Measurements from ENCODE around the gene PLEKHM3. TPM values are rescaled to one million over a fixed set of nuclear protein-coding genes. Genes with fewer than 3 reads are reported as not detected.

The PLEKHM3 gene
- total and polyA plus RNA-seq, 2 of the 4 experiments (the other 2 are of a cell fraction), result 2.4 to 11.3 TPM

DNA sequence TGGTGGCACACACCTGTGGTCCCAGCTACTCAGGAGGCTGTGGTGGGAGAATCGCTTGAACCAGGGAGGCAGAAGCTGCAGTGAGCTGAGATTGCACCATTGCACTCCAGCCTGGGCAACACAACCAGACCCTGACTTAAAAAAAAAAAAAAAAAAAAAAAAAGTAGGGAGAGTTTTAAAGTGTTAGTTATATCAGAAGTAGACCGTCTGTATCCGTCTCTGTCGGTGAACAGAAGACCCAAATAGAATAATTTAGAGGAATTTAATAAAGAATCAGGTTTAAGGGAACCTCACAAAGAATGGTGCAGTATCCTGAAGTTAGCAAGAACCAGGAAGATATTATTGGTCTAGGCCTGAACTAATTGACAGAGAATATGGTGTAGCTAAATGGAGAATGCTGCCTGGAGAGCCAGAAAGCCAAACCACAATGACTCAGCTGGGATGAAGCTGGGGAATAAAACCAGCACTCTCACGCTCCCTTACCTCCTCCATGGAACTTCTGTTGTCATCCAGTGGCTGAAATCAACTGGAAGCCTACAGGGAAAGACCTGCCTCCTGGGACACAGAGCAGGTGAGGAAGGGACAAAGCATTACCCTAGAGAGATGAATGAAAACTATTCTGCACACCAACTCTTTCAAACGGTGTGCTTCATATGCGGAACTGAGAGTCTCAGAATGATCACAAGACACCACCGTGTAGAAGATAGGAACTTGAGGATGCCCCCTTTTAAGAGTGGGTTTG is 39.1 kb upstream of the PLEKHM3 start (continued):
- TF ChIP-seq, protein P1, sequence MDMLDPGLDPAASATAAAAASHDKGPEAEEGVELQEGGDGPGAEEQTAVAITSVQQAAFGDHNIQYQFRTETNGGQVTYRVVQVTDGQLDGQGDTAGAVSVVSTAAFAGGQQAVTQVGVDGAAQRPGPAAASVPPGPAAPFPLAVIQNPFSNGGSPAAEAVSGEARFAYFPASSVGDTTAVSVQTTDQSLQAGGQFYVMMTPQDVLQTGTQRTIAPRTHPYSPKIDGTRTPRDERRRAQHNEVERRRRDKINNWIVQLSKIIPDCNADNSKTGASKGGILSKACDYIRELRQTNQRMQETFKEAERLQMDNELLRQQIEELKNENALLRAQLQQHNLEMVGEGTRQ (IDR thresholded peaks at IDR 0.05; ENCODE audit: low read depth, low read length), result no peak
- TF ChIP-seq FOS (IDR thresholded peaks at IDR 0.05; ENCODE audit: low read depth, low read length) (peak; percentile 79), MAFK (IDR thresholded peaks at IDR 0.05; ENCODE audit: low read depth, low read length) (peak; percentile 38; the same call in 1 of the 2 replicates)

DNA sequence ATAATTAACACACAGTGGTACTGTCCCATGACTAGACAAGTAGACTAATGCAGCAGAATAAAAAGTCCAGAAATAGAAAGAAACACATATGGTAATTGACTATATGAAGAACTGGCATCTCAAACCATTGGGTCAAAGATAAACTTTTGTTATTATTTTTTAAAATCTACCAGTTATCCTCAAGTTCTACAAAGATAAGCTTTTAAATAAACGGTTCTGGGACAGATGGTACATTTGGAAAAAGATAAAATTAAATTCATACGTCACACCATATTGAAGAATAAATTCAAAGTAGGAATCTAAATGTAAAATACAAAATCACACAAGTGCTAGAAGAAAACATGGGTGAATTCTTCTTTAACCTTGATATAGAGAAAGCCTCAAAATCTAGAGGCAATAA is 37.6 kb upstream of the PLEKHM3 start:
- no peaks in the 10 kb centered on the region; the same call in 1 of the 2 replicates for H3K27me3 ChIP-seq (ENCODE audit: control insufficient read depth, insufficient read depth, low read length)
- in situ Hi-C loops (cut with MboI; ENCODE audit: low sequenced_read_pairs) (loop anchor here (25.0 kb wide), 2 partner anchors 426 to 576 kb away; partner anchors contain the start of gene METTL21A), intact Hi-C loops (cut with micrococcal nuclease) (no loop called here), dilution Hi-C loops (cut with HindIII; ENCODE audit: low sequenced_read_pairs, unreplicated experiment) (no loop called here)
- H3K4me3 ChIP-seq (ENCODE audit: insufficient read depth, low read depth, low read length), result no peak overlapping the region
- DNase-seq (no peak), ATAC-seq (ENCODE audit: low read depth) (no peak)
- H3K4me2 ChIP-seq (ENCODE audit: low read depth, low read length), result no peak overlapping the region
- no peak overlapping the region for H2BK20ac ChIP-seq (ENCODE audit: low read depth, low read length)
- H3K23ac ChIP-seq (ENCODE audit: low read depth, low read length), result no peak overlapping the region
- no peak overlapping the region for H3K18ac ChIP-seq (ENCODE audit: low read depth, low read length)
- H3K56ac ChIP-seq (ENCODE audit: extremely low read depth, insufficient read depth, low read length), result no peak overlapping the region
- WGBS, 2 experiments (ENCODE audit: extremely low coverage in 2 of 2, insufficient read length in 1 of 2), result no CpG with 5 or more reads among the region's 2 CpGs
- no peak overlapping the region for H4K5ac ChIP-seq (ENCODE audit: low read depth, low read length)
- no peak overlapping the region for H2AK9ac ChIP-seq (replicated peaks; ENCODE audit: low read depth, low read length, poor library complexity)
- H3K9ac ChIP-seq (ENCODE audit: low read depth, low read length), result no peak overlapping the region
- H3K27ac ChIP-seq (ENCODE audit: insufficient read depth, low read length), result no peak overlapping the region
- H3K36me3 ChIP-seq (ENCODE audit: control insufficient read depth, insufficient read depth, low read length), result no peaks in the 10 kb centered on the region
- peaks cover 4% of the 10 kb centered on the region for H3K9me1 ChIP-seq (ENCODE audit: insufficient read depth, low read length)
- H2AK5ac ChIP-seq (ENCODE audit: low read depth, low read length), result no peak overlapping the region
- no peaks in the 10 kb centered on the region for H4K20me1 ChIP-seq (ENCODE audit: insufficient read depth, low read length)
- CTCF ChIA-PET, result interaction anchor here (0.6 to 1.8 kb wide), 4 partner anchors 9 to 1822 kb away, joined by 3 to 7 read pairs (median 4); no protein-coding TSS in a partner anchor
- H3K4me1 ChIP-seq (ENCODE audit: control insufficient read depth, insufficient read depth, low read length), result peaks cover 3% of the 10 kb centered on the region; the same call in 1 of the 2 replicates
- H4K91ac ChIP-seq (ENCODE audit: insufficient read depth, low read depth, low read length), result no peak overlapping the region
- POLR2A ChIA-PET (ENCODE audit: unreplicated experiment), result no interaction called here
- H3K14ac ChIP-seq (replicated peaks; ENCODE audit: low read depth, low read length), result no peak overlapping the region
- H2BK15ac ChIP-seq (ENCODE audit: low read depth, low read length), result no peak overlapping the region
- no peak overlapping the region for H2BK120ac ChIP-seq (ENCODE audit: low read depth, low read length)
- no peaks in the 10 kb centered on the region for H3K9me3 ChIP-seq (ENCODE audit: control insufficient read depth, insufficient read depth, low read length)
- TF ChIP-seq NFE2L2 (IDR thresholded peaks at IDR 0.05; ENCODE audit: low read depth, low read length), result no peak
- H3K4ac ChIP-seq (ENCODE audit: low read depth, low read length), result no peak overlapping the region
- no peak overlapping the region for H4K8ac ChIP-seq (ENCODE audit: low read depth in 2 of 2, low read length in 2 of 2)
- H2AFZ ChIP-seq (replicated peaks; ENCODE audit: low read length, poor library complexity), result no peak overlapping the region
- BruUV-seq (replicated peaks), result no TSS peak
- H2BK5ac ChIP-seq (ENCODE audit: low read depth, low read length, poor library complexity, severe bottlenecking), result no peak overlapping the region
- no peaks in the 10 kb centered on the region for H3K79me1 ChIP-seq (ENCODE audit: low read depth in 1 of 2, low read length in 2 of 2)

All from IMR-90 (cell line).